Measurements from ENCODE around the gene KCTD5. TPM values are rescaled to one million over a fixed set of nuclear protein-coding genes. Genes with fewer than 3 reads are reported as not detected.

Gene KCTD5
- total and polyA plus RNA-seq, 4 donors, result 17.1 to 31.8 (median 24.7) TPM

GRCh38 chr16:2710021-2710710, 27.8 kb downstream of the KCTD5 start:
- no peak for TF ChIP-seq CTCF (IDR thresholded peaks at IDR 0.05; ENCODE audit: control extremely low read depth, extremely low read depth)
- no peak for DNase-seq
- Histone ChIP-seq H3K4me1 (ENCODE audit: control insufficient read depth in 5 of 5, insufficient read depth in 5 of 5, low read length in 5 of 5) (no peaks in the 10 kb centered on the region), H3K27me3 (ENCODE audit: control insufficient read depth in 3 of 3, insufficient read depth in 3 of 3, low read length in 2 of 3) (no peaks in the 10 kb centered on the region), H3K27ac (ENCODE audit: low read depth in 1 of 2, low read length in 1 of 2) (no peak overlapping the region), H3K36me3 (ENCODE audit: control insufficient read depth in 4 of 4, insufficient read depth in 4 of 4, low read length in 4 of 4) (peaks cover 2 to 45% (median 8%) of the 10 kb centered on the region in 4 donors), H3K4me3 (no peak overlapping the region), H3K9ac (ENCODE audit: insufficient read depth in 1 of 2, low read length in 2 of 2) (no peak overlapping the region), H3K9me3 (ENCODE audit: control insufficient read depth in 4 of 4, insufficient read depth in 3 of 4, low read length in 3 of 4) (no peaks in the 10 kb centered on the region)
- no peak for ATAC-seq (ENCODE audit: insufficient read depth, low FRiP score)
- WGBS, 2 donors, result 81 to 87% methylated on average over 20 of the region's 20 CpGs

DNA sequence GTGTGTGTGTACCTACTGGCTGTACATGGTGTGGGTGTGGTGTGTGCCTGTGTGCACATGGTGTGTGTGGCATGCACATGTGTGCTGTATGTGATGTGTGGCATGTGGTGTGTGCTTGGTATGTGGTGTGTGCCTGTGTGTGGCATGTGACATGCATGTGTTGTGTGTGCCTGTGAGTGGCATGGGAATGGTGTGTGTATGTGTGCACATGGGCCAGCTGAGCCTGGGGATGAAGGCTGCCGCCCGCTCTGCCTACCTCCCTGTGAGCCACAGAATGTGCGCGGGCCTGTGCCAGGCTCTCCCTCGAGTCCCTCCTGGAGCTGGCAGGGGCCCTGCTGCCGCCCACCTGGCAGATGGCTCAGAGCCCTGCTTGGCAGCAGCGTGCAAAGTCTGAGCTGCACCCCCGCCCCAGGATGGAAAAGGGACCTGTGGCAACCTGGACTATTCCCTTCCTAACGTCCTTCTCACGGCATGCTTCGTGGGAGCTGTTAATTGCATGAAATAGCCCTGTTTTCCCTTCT, 28.4 kb downstream of the KCTD5 start:
- ATAC-seq (ENCODE audit: insufficient read depth, low FRiP score) (no peak), DNase-seq (no peak)
- Histone ChIP-seq H3K27me3 (ENCODE audit: control insufficient read depth in 3 of 3, insufficient read depth in 3 of 3, low read length in 2 of 3) (no peaks in the 10 kb centered on the region), H3K27ac (ENCODE audit: low read depth in 1 of 2, low read length in 1 of 2) (no peak overlapping the region), H3K9me3 (ENCODE audit: control insufficient read depth in 4 of 4, insufficient read depth in 3 of 4, low read length in 3 of 4) (no peaks in the 10 kb centered on the region), H3K4me1 (ENCODE audit: control insufficient read depth in 5 of 5, insufficient read depth in 5 of 5, low read length in 5 of 5) (peaks cover 0 to under 1% (median 0%) of the 10 kb centered on the region in 5 donors), H3K4me3 (no peak overlapping the region), H3K36me3 (ENCODE audit: control insufficient read depth in 4 of 4, insufficient read depth in 4 of 4, low read length in 4 of 4) (peaks cover 2 to 39% (median 8%) of the 10 kb centered on the region in 4 donors), H3K9ac (ENCODE audit: insufficient read depth in 1 of 2, low read length in 2 of 2) (no peak overlapping the region)
- no peak for TF ChIP-seq CTCF (IDR thresholded peaks at IDR 0.05; ENCODE audit: control extremely low read depth, extremely low read depth)
- WGBS, 2 donors, result 78 to 80% methylated on average over 11 of the region's 11 CpGs

DNA sequence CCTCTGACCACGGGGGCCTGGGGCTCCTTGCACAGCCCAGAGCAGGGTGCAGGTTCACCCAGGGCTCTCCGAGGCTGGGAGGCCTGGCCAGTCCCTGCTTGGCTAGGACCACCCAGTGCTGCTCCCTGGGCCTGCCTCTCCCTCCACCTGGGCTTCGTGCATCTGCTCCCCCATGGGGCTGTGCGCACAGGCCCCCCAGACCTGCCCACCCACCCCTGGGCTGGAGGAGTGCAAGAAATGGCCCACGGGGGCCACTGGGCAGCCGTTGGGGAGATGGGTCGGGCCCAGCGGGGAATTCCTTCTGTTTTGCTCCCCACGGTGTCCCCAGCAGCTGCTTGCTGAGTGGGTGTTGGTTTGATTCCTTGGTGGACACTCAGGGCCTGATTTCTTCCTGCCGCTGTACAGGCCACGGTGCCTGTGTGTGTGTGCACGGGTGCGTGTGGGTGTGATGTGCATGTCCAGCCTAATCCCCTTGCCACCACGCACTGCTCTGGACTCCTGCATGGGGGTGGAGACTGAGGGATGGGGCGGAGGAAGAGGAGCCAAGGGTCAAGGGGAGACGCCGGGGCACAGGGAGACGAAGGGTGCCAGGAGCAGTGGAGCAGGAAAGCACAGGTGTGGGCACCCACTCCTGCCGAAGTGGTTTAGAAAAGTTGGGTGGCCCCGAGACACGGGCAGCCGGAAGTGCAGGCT, 29.2 kb downstream of the KCTD5 start:
- no peaks in the 10 kb centered on the region for H3K9me3 ChIP-seq (ENCODE audit: control insufficient read depth in 4 of 4, insufficient read depth in 3 of 4, low read length in 3 of 4)
- 66 to 73% methylated on average over 22 of the region's 22 CpGs for WGBS, 2 donors
- ATAC-seq (ENCODE audit: insufficient read depth, low FRiP score) (no peak), DNase-seq (no peak)
- H3K4me1 ChIP-seq (ENCODE audit: control insufficient read depth in 5 of 5, insufficient read depth in 5 of 5, low read length in 5 of 5), result peaks cover 0 to 3% (median 0%) of the 10 kb centered on the region in 5 donors
- no peak overlapping the region for H3K4me3 ChIP-seq
- peaks cover 2 to 33% (median 8%) of the 10 kb centered on the region in 4 donors for H3K36me3 ChIP-seq (ENCODE audit: control insufficient read depth in 4 of 4, insufficient read depth in 4 of 4, low read length in 4 of 4)
- H3K27ac ChIP-seq (ENCODE audit: low read depth in 1 of 2, low read length in 1 of 2), result no peak overlapping the region
- H3K27me3 ChIP-seq (ENCODE audit: control insufficient read depth in 3 of 3, insufficient read depth in 3 of 3, low read length in 2 of 3), result no peaks in the 10 kb centered on the region
- TF ChIP-seq CTCF (IDR thresholded peaks at IDR 0.05; ENCODE audit: control extremely low read depth, extremely low read depth), result no peak
- no peak overlapping the region for H3K9ac ChIP-seq (ENCODE audit: insufficient read depth in 1 of 2, low read length in 2 of 2)

Measured in lung (tissue), 12 donors.